Panc1 (cell line): Measurements from ENCODE around the gene GPR84. TPM values are rescaled to one million over a fixed set of nuclear protein-coding genes. Genes with fewer than 3 reads are reported as not detected.

Experiments used
- ATAC-seq: fragments of 200-7000 bp; cut with Tn5 transposase; 2 replicates; pipeline ENCODE4 v1.9.1; 2020; ENCODE audit warnings: mild to moderate bottlenecking, moderate library complexity
- BruUV-seq: library from RNA; stranded (reverse); fragments of 400-500 nt; replicated peaks from 2 replicates; lab custom pipeline; 2021; lab: Mats Ljungman, UMichigan
- CTCF ChIA-PET: fragments of 300-600 bp; sonication (Branson Sonifier 250); formaldehyde crosslinking; loops from one replicate; lab custom pipeline; 2022; ENCODE audit warnings: antibody characterized with exemption; lab: Charles Lee
- POLR2A ChIA-PET: fragments of 300-600 bp; sonication (Branson Sonifier 250); formaldehyde crosslinking; loops from one replicate; lab custom pipeline; 2022; ENCODE audit warnings: antibody characterized with exemption; lab: Charles Lee
- DNase-seq: peaks from one replicate; pipeline ENCODE4 v3.0.0-alpha.2; 2010; ENCODE audit warnings: low read depth, low spot score
- H3K27ac ChIP-seq: 2 replicates; pipeline ENCODE4 v1.5.1; 2011; ENCODE audit warnings: mild to moderate bottlenecking, low read length, inconsistent platforms
- H3K27me3 ChIP-seq: fragments of 200-500 bp; sonication (Bioruptor generic); 2 replicates; pipeline ENCODE4 v1.6.0; 2014; ENCODE audit warnings: low read length, inconsistent platforms; ENCODE audit not compliant: control insufficient read depth, insufficient read depth
- H3K36me3 ChIP-seq: fragments of 200-500 bp; sonication (Bioruptor generic); 2 replicates; pipeline ENCODE4 v1.5.1; 2014; ENCODE audit warnings: inconsistent platforms, mild to moderate bottlenecking, low read length, moderate library complexity; ENCODE audit not compliant: control insufficient read depth, insufficient read depth
- H3K4me1 ChIP-seq: 2 replicates; pipeline ENCODE4 v1.5.1; 2011; ENCODE audit warnings: inconsistent platforms, mild to moderate bottlenecking, low read length, moderate library complexity; ENCODE audit not compliant: control insufficient read depth, insufficient read depth
- H3K4me3 ChIP-seq, 2 experiments: 2 replicates each; pipeline ENCODE4 v1.5.1; 2011 to 2012; ENCODE audit warnings: low read depth in 2 of 2, low read length in 2 of 2, mild to moderate bottlenecking in 2 of 2, inconsistent platforms in 1 of 2, moderate library complexity in 1 of 2
- H3K9me3 ChIP-seq: fragments of 200-500 bp; sonication (Bioruptor generic); 2 replicates; pipeline ENCODE4 v1.5.1; 2014; ENCODE audit warnings: low read depth, mild to moderate bottlenecking, inconsistent platforms, low read length, moderate library complexity; ENCODE audit not compliant: control insufficient read depth, insufficient read depth
- POLR2AphosphoS5 ChIP-seq: IDR thresholded peaks from 2 replicates; pipeline ENCODE4 v1.6.1; 2012; ENCODE audit warnings: mild to moderate bottlenecking, low read depth, low read length, moderate library complexity
- SIN3A ChIP-seq: IDR thresholded peaks from 2 replicates; pipeline ENCODE4 v1.6.1; 2012; ENCODE audit warnings: low read depth, mild to moderate bottlenecking, low read length, moderate library complexity, borderline replicate concordance; ENCODE audit not compliant: insufficient read depth
- TCF7L2 ChIP-seq: IDR thresholded peaks from 2 replicates; pipeline ENCODE4 v1.6.1; 2011; ENCODE audit warnings: mild to moderate bottlenecking, low read depth, low read length, inconsistent platforms
- in situ Hi-C: cut with HindIII; loops from 2 replicates; pipeline ENCODE4 v1.10.0; 2016; ENCODE audit warnings: low sequenced_read_pairs, low pct_unique_long_range_greater_than_20kb
- intact Hi-C: fragments of 100-400 bp; cut with micrococcal nuclease; formaldehyde crosslinking; loops from one replicate; pipeline ENCODE4 v1.10.0; 2022; ENCODE audit not compliant: unreplicated experiment
- total RNA-seq: library from RNA; stranded (reverse); gene quantifications from one replicate; pipeline ENCODE4 v1.2.1, GENCODE V29; 2021; ENCODE audit not compliant: unreplicated experiment
- TF ChIP-seq, protein P1 (sequence below), 2 experiments: IDR thresholded peaks; 2 replicates each; pipeline ENCODE4 v1.6.1; 2011 to 2012; ENCODE audit warnings: low read depth in 2 of 2, control low read depth in 1 of 2, low read length in 1 of 2, mild to moderate bottlenecking in 1 of 2, moderate library complexity in 1 of 2; ENCODE audit not compliant: insufficient read depth in 1 of 2
- TF ChIP-seq, protein P2 (sequence below): fragments of 450-650 bp; IDR thresholded peaks from 2 replicates; pipeline ENCODE4 v1.5.1; 2017; ENCODE audit warnings: mild to moderate bottlenecking

The GPR84 gene
- total RNA-seq, 1 experiment from 2014 or later = not detected

DNA sequence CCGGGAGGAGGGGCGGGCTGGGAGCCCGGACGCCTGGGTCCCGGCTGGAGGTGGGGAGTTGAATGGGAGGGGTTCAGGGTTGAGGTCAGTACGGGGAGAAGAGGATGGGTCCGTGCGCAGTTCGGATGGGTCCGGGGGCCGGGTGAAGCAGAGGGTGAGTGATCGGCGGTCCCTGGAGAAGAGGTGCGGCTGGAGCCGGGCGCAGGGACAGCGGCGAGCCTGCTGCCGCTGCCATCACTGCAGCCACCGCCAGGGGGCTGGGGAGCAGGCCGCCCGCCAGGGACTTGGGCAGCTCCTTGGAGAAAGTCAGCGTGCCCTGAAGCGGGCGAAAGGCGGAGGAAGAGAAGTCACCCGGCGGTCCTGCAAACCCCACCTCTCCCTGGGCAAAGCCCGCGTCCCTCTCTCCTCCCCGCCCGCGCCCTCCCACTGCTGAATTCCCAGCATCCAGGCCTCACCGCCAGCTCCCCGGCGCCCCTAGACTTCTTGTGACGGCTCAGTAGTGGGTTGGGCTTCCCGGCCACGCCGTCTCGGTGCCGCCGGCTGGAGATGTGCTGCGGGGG, 6.0 kb upstream of the GPR84 start:
- no peaks in the 10 kb centered on the region for H3K27me3 ChIP-seq
- TF ChIP-seq, protein P1, sequence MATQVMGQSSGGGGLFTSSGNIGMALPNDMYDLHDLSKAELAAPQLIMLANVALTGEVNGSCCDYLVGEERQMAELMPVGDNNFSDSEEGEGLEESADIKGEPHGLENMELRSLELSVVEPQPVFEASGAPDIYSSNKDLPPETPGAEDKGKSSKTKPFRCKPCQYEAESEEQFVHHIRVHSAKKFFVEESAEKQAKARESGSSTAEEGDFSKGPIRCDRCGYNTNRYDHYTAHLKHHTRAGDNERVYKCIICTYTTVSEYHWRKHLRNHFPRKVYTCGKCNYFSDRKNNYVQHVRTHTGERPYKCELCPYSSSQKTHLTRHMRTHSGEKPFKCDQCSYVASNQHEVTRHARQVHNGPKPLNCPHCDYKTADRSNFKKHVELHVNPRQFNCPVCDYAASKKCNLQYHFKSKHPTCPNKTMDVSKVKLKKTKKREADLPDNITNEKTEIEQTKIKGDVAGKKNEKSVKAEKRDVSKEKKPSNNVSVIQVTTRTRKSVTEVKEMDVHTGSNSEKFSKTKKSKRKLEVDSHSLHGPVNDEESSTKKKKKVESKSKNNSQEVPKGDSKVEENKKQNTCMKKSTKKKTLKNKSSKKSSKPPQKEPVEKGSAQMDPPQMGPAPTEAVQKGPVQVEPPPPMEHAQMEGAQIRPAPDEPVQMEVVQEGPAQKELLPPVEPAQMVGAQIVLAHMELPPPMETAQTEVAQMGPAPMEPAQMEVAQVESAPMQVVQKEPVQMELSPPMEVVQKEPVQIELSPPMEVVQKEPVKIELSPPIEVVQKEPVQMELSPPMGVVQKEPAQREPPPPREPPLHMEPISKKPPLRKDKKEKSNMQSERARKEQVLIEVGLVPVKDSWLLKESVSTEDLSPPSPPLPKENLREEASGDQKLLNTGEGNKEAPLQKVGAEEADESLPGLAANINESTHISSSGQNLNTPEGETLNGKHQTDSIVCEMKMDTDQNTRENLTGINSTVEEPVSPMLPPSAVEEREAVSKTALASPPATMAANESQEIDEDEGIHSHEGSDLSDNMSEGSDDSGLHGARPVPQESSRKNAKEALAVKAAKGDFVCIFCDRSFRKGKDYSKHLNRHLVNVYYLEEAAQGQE (IDR thresholded peaks at IDR 0.05; ENCODE audit: insufficient read depth in 1 of 2, low read depth in 2 of 2, low read length in 1 of 2) = peak in 1 of 2 experiments; percentile 38; a peak in 1 of 4 replicates
- TF ChIP-seq POLR2AphosphoS5 (peak; percentile 24; the same call in 1 of the 2 replicates), SIN3A (peak; percentile 61; the same call in 1 of the 2 replicates), TCF7L2 (no peak; the same call in 1 of the 2 replicates)
- TF ChIP-seq, protein P2, sequence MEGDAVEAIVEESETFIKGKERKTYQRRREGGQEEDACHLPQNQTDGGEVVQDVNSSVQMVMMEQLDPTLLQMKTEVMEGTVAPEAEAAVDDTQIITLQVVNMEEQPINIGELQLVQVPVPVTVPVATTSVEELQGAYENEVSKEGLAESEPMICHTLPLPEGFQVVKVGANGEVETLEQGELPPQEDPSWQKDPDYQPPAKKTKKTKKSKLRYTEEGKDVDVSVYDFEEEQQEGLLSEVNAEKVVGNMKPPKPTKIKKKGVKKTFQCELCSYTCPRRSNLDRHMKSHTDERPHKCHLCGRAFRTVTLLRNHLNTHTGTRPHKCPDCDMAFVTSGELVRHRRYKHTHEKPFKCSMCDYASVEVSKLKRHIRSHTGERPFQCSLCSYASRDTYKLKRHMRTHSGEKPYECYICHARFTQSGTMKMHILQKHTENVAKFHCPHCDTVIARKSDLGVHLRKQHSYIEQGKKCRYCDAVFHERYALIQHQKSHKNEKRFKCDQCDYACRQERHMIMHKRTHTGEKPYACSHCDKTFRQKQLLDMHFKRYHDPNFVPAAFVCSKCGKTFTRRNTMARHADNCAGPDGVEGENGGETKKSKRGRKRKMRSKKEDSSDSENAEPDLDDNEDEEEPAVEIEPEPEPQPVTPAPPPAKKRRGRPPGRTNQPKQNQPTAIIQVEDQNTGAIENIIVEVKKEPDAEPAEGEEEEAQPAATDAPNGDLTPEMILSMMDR = peak; percentile 96
- ChIA-PET CTCF (interaction anchor here (0.5 to 2.0 kb wide), 12 partner anchors 9 to 363 kb away, joined by 3 to 26 read pairs (median 4); partner anchors contain the start of genes COPZ1 and ZNF385A), POLR2A (interaction anchor here (0.6 kb wide), 1 partner anchor 67 kb away, joined by 4 read pairs; no protein-coding TSS in a partner anchor)
- H3K4me3 ChIP-seq = peak overlapping the region; percentile 42 to 75
- H3K4me1 ChIP-seq = no peaks in the 10 kb centered on the region; the same call in 1 of the 2 replicates
- no peaks in the 10 kb centered on the region for H3K9me3 ChIP-seq
- peak overlapping the region; percentile 44; the same call in 1 of the 2 replicates for H3K27ac ChIP-seq
- no peaks in the 10 kb centered on the region for H3K36me3 ChIP-seq
- no TSS peak for BruUV-seq
- in situ Hi-C loops = no loop called here
- ATAC-seq (peak; percentile 88), DNase-seq (no peak)
- intact Hi-C loops = no loop called here

DNA sequence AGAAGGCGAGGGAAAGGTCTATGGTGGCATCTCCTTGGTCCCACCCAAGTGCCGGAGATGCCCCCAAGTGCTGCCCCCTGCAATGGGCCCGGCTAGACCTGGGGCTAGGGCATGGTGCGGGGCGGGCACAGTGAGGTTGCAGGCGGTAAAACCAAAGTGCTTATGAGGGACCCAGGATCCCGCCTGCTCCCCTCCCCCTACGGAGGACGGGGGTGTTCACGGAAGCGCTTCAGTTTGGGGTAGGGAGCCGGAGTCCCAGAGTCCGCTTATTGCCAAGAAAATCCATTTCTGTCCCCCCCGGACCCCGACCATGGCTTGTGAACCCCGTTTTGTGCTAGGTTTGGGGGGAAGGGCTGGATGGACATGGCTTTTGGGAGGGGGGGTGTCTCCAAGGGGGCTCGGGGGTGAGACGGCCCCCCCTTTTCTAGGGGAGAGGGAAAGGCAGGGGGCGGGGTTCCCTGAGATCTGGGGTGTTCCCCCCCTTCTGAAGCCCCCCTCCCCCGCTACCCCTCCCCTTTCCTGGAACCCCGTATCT, 5.4 kb upstream of the GPR84 start:
- Histone ChIP-seq H3K4me1 (no peaks in the 10 kb centered on the region; the same call in 1 of the 2 replicates), H3K4me3 (peak overlapping the region; percentile 42 to 75), H3K27ac (peak overlapping the region; percentile 1; the same call in 1 of the 2 replicates), H3K9me3 (no peaks in the 10 kb centered on the region), H3K27me3 (no peaks in the 10 kb centered on the region), H3K36me3 (no peaks in the 10 kb centered on the region)
- in situ Hi-C loops (no loop called here), intact Hi-C loops (no loop called here)
- ATAC-seq (peak; percentile 43), DNase-seq (no peak)
- BruUV-seq = no TSS peak
- ChIA-PET POLR2A (no interaction called here), CTCF (interaction anchor here (0.5 to 2.0 kb wide), 7 partner anchors 10 to 150 kb away, joined by 3 to 26 read pairs (median 4); partner anchors contain the start of genes COPZ1 and ZNF385A)
- TF ChIP-seq, protein P2 = no peak
- TF ChIP-seq POLR2AphosphoS5 = no peak
- TF ChIP-seq TCF7L2 = no peak
- TF ChIP-seq SIN3A = no peak
- TF ChIP-seq, protein P1 (IDR thresholded peaks at IDR 0.05; ENCODE audit: insufficient read depth in 1 of 2, low read depth in 2 of 2, low read length in 1 of 2) = no peak
